Limb (tissue), 2 donors: ENCODE data around the gene RASGRP4.
"Not testable (repeated sequence)": the region's sequence is repeated elsewhere in the genome, so short reads cannot be mapped to it uniquely, and the experiment has no call there.

Source experiments
- DNase-seq, 2 donors: peaks; one replicate each; pipeline ENCODE4 v3.0.0-alpha.2; 2016; ENCODE audit errors: extremely low spot score in 2 of 2

The RASGRP4 gene

GRCh38 chr19:38425810-38426466 is at the start of gene RASGRP4:
Gene RASGRP4, minus strand, starts transcription at chr19:38426219. Its CDS starts 128 bp downstream, at chr19:38426091.
- DNase-seq, result no peak

- DNase-seq, result no peak
These were observed 49.2 kb upstream of the RASGRP4 start for GRCh38 chr19:38475176-38475575.

- DNase-seq, result no peak
These were observed 47.2 kb upstream of the RASGRP4 start for GRCh38 chr19:38473201-38473600.

GRCh38 chr19:38472725-38473124 is 46.7 kb upstream of the RASGRP4 start:
- DNase-seq, result not testable (repeated sequence)

- DNase-seq, result no peak
These were observed 44.9 kb upstream of the RASGRP4 start for GRCh38 chr19:38470788-38471480.

- DNase-seq, result no peak
These were observed 43.1 kb upstream of the RASGRP4 start for GRCh38 chr19:38469151-38469550.

GRCh38 chr19:38467541-38468525 is 41.8 kb upstream of the RASGRP4 start:
- DNase-seq, result no peak

GRCh38 chr19:38466050-38466449 is 40.0 kb upstream of the RASGRP4 start:
- no peak for DNase-seq

GRCh38 chr19:38464421-38465082 is 38.5 kb upstream of the RASGRP4 start:
- DNase-seq, result no peak

- DNase-seq, result no peak
These were observed 37.3 kb upstream of the RASGRP4 start for GRCh38 chr19:38463365-38463764.

- no peak for DNase-seq
These were observed 33.0 kb upstream of the RASGRP4 start for GRCh38 chr19:38458991-38459390.

- DNase-seq, result no peak
These were observed 31.8 kb upstream of the RASGRP4 start for GRCh38 chr19:38457690-38458405.

- no peak for DNase-seq
These were observed 31.2 kb upstream of the RASGRP4 start for GRCh38 chr19:38457202-38457601.

GRCh38 chr19:38455031-38455430 is 29.0 kb upstream of the RASGRP4 start:
- no peak for DNase-seq

- no peak for DNase-seq
These were observed 27.6 kb upstream of the RASGRP4 start for GRCh38 chr19:38453596-38453995.

- DNase-seq, result no peak
These were observed 26.7 kb upstream of the RASGRP4 start for GRCh38 chr19:38452430-38453366.

GRCh38 chr19:38451629-38452028 is 25.6 kb upstream of the RASGRP4 start:
- DNase-seq, result no peak

- DNase-seq, result no peak
These were observed 25.0 kb upstream of the RASGRP4 start for GRCh38 chr19:38451036-38451435.

- DNase-seq, result no peak
These were observed 23.5 kb upstream of the RASGRP4 start for GRCh38 chr19:38449518-38449917.

GRCh38 chr19:38448225-38448624 is 22.2 kb upstream of the RASGRP4 start:
- no peak for DNase-seq
